Hindlimb muscle (tissue), 1 donor: ENCODE data around the gene IGFBP1. TPM values are rescaled to one million over a fixed set of nuclear protein-coding genes. Genes with fewer than 3 reads are reported as not detected.
A peak's percentile ranks its signal among the peaks of the same experiment; 100 is the strongest.

Experiments used
- DNase-seq: peaks from one replicate; pipeline ENCODE4 v3.0.0-alpha.2; 2013
- polyA plus RNA-seq: library from polyadenylated mRNA; unstranded; fragments of 120-200 nt; gene quantifications from one replicate; pipeline ENCODE4 v1.2.1, GENCODE V29; 2013; ENCODE audit not compliant: insufficient read length

The IGFBP1 gene
- polyA plus RNA-seq, 1 donor: not detected

DNA sequence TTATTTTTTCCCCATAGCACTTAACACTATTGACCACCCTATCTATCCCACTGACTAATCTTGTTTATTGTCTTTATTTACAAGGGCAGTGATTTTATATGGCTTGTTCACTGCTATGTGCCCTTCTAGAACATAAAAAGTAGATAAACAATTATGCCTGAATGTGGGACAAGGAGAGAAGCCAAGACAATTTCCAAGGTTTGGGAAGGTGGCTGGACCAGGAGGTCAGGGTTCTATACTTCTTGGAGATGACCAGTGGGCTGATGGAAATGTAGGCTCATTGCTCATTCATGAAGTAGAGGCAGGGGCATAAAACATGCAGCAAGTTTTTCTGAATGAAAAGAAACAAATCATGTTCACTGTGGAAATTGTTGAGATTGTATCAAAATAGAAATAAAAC lies 21.3 kb downstream of the IGFBP1 start:
- no peak for DNase-seq

DNA sequence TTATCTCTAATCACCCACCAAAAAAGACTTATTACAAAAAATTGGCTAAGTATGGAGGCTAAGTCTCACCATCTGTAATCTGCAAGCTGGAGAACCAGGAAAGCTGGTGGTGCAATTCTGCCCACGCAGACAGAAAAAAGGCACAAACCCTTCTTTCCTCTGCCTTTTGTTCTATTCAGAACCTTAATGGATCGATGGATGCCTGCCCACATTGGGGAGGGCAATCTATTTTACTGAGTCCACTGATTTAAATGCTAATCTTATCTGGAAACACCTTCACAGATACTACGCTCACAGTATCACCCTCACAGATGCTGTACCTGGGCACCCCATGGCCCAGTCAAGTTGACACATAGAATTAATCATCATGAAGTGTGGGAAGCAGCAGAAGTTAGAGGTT lies 22.6 kb downstream of the IGFBP1 start:
- DNase-seq: no peak

DNA sequence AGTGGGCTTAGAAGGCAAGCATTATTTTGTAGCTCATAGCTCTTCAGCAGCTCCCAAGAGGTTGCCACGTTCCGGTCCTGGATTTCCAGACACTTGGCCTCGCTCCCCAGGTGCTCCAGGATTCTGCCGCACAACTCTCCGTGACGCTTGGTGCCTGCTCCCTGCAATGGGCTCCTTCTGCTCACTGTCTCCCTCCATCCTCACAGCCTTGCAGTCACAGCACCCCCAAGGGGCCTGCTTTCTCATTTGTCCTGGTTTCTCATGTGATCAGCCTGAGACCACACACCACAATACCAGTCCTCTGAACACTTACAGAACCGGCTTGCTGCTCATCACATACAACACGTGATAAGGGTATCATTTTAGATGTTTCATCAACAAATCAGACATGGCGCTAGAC lies 23.0 kb downstream of the IGFBP1 start:
- DNase-seq: no peak

DNA sequence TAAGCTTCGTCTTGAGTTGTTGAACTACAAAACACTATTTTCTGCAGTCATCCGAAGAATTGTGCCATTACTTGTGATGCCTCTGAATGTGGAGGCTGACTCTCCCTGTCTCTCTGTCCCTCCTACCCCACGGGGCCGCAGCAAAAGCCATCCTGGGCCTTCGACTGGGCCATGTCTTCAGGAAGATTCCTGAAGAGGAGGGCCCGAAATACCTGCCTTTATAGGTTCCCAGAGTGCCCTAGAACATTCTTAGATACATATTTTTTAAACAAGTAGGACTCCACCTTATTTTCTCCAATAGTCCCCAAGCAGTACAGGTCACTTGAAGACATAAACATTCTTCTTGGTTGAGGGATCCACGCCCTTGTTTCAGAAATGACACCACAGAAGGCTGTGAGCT lies 24.7 kb downstream of the IGFBP1 start:
- no peak for DNase-seq

GRCh38 chr7:45914911-45915310 lies 26.6 kb downstream of the IGFBP1 start:
- DNase-seq: no peak

DNA sequence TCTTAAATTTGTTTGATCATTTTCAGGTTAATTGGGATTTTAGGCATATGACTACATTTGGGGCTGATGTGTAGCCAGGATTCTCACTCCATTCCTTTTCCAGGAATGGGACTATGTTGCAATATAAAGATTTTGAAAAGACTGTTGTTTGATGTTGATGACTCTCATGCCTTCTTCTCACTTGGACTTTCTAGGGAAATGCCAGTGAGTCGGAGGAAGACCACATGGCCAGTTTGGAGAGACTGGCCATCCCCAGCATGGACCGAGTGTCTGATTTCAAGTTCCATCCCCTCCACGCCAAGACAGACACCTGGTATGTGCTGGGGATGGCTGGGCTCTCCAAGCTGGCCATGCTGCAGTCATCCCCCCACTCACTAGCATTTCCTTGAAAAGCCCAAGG lies 27.3 kb downstream of the IGFBP1 start:
- no peak for DNase-seq

- DNase-seq: no peak
These were observed 28.8 kb downstream of the IGFBP1 start for GRCh38 chr7:45917064-45917463.

- peak; percentile 82 for DNase-seq
These were observed 29.4 kb downstream of the IGFBP1 start for GRCh38 chr7:45917658-45918057.

DNA sequence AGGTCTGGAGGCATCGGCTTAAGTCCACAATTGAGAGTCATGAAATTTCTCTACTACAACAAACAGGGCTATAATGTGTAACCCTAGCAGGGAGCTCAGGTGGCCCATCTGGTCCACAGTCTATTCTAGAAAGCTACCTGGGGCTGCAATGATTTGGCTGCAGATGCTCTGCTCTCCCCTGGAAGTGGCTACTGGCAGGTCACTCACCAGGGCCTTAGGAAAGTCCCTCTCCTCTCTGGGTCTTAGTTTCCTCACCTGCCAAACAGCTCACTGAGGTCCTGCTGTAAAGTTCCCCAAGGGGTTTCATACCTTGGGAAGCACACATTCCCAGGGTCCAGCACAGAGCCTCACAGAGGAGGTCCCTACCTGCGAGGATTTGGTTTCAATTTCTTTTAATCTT lies 30.3 kb downstream of the IGFBP1 start:
- no peak for DNase-seq

DNA sequence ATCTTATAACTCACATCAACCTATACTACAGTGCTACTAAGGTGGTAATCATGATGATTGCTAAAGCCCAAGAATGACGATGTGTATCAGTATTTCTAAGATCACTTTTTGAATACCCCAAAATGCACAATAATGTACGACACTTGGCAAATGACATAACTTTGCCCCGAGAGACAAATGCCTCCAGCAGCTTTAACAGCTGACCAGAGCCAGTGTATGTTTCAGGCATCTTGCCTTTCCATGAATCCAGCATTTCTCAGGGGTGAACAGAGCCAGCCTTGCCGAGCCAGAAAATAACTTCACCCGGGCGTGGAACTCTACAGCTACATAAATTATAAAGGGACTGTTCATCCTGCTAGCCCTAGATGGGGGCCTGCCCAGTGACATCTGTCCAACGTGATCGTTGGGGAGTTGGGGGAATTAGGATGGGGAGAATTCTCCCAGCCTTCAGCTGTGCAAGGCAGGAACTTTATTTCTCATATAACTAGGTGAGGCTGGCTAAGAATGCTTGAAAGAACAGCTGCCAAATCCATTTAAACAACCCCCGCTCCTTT lies 31.0 kb downstream of the IGFBP1 start:
- peak; percentile 39 for DNase-seq

- DNase-seq: peak; percentile 34
These were observed 31.7 kb downstream of the IGFBP1 start for GRCh38 chr7:45919993-45920459.

DNA sequence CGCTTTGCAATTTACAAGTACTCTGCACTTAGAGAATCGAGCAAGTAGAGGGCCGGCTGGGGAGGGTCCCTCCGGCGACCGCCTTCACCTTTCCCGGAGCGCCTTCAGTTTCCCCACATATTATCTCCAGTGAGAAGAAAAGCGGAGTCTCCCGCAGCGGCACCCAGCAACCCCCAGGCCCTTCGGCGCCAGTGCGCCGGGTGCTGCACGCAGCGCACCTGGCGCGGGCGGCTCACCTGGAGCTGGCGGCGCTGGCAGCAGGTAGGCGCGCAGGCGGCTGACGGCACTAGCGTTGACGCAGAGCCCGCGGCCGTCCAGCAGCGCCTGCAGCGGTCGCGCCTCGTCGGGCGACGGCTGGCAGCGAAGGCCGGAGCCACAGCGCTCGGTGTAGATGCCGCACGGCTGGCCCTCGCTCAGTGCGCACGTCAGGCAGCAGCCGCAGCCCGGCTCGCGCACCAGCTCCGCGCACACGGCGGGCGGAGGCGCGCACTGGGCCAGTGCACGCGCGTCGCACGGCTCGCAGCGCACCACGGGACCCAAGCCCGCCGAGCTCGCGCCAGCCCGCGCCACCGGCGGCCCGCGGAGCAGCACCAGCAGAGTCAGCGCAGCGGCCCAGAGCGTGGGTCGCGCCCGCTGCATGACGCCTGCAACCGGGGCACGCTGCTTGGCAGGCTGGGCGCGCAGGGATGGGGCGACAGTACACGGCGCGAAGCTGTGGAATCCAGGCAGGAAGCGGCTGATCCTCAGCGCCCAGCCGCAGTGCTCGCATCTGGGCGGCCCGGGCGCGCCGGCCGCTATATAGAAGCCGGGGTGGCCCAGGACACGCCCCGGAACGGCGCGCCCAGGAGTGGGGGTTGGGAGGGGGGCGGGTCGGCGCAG lies 32.5 kb downstream of the IGFBP1 start, which contains the start of gene IGFBP3:
IGFBP3 (minus strand) TSS at position 771 of the 879 bp plus-strand sequence; CDS start at position 639, 132 bp downstream.
- peak; percentile 89 for DNase-seq

DNA sequence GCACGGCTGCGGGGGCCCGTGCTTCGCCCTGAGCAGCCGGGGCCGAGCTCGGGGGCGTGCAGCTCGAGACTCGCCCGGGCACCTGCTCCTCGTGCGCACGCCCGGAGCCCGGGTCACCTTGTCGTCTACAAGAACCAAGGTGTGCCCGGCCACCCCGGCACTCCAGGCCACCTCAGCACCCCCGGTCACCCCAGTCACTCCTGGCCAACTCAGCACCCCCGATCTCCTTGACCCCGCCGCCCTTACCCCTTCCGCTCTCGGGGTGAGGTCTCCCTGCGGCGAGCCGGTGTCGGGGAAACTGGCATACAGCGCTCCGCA lies 33.1 kb downstream of the IGFBP1 start:
- no peak for DNase-seq

- DNase-seq: peak; percentile 87
These were observed 33.6 kb downstream of the IGFBP1 start for GRCh38 chr7:45921699-45922519.

- peak; percentile 37 for DNase-seq
These were observed 34.5 kb downstream of the IGFBP1 start for GRCh38 chr7:45922810-45923209.

GRCh38 chr7:45923290-45923689 lies 35.0 kb downstream of the IGFBP1 start:
- DNase-seq: peak; percentile 83

- DNase-seq: no peak
These were observed 35.5 kb downstream of the IGFBP1 start for GRCh38 chr7:45923818-45924217.

GRCh38 chr7:45924283-45924682 lies 36.0 kb downstream of the IGFBP1 start:
- no peak for DNase-seq

DNA sequence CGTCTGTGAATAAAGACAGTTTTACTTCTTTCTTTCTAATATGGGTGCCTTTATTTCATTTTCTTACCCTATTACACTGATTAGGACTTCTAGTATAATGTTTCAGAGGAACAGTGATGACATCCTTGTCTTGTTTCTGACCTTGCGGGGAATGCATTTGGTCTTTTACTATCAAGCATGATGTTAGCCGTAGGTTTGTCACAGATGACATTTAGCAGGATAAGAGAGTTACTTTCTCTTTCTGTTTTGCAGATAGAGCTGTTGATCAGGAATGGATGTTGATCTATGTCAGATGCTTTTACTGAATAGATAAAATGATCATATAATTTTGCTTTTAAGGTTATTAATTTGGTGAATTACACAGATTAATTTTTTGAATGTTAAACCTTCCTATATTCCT lies 39.4 kb downstream of the IGFBP1 start:
- DNase-seq: no peak

- no peak for DNase-seq
These were observed 42.7 kb downstream of the IGFBP1 start for GRCh38 chr7:45930967-45931366.

GRCh38 chr7:45937301-45937700 lies 49.0 kb downstream of the IGFBP1 start:
- DNase-seq: no peak

DNA sequence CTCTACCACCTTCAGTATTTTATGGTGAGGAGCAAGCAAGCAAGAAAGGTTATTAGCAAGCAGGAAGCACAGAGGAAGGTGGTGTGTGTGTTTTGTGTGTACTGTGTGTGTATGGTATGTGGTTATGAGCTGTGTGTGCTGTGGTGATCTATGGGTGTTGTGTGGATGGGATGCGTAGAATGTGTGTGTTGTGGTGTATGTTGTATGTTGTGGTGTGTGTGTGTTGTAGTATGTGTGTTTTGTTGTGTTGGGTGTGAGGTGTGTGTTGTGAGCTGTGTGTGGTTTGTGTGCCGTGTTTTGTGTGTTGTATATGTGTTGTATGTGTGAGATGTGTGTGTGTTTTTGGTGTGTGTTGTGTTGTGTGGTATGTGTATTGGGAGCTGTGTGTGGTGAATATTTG lies 49.6 kb downstream of the IGFBP1 start:
- DNase-seq: no peak

GRCh38 chr7:45938626-45939302 lies 50.5 kb downstream of the IGFBP1 start:
- DNase-seq: no peak
